Astrocyte (in vitro differentiated cells and primary cell): ENCODE measurements around the gene ANKRD39. TPM values are rescaled to one million over a fixed set of nuclear protein-coding genes. Genes with fewer than 3 reads are reported as not detected.

Experiments
- DNase-seq: peaks from one replicate; pipeline ENCODE4 v3.0.0-alpha.2; 2010; ENCODE audit warnings: low read depth
- FAIRE-seq: peaks from 2 replicates; lab custom pipeline; 2011; peaks lifted over from hg19 to GRCh38; lab: Jason Lieb, UNC
- H2AFZ ChIP-seq: 2 replicates; pipeline ENCODE4 v1.6.0; 2012; ENCODE audit warnings: low read depth, low read length, inconsistent platforms
- H3K27ac ChIP-seq: 2 replicates; pipeline ENCODE4 v1.5.1; 2011; ENCODE audit warnings: low read depth, low read length, inconsistent platforms
- H3K27me3 ChIP-seq: 2 replicates; pipeline ENCODE4 v1.6.0; 2011; ENCODE audit warnings: low read length, inconsistent platforms; ENCODE audit not compliant: insufficient read depth
- H3K36me3 ChIP-seq: 2 replicates; pipeline ENCODE4 v1.5.1; 2011; ENCODE audit warnings: low read length, inconsistent platforms; ENCODE audit not compliant: insufficient read depth
- H3K4me1 ChIP-seq: 2 replicates; pipeline ENCODE4 v1.5.1; 2011; ENCODE audit warnings: low read length, inconsistent platforms; ENCODE audit not compliant: insufficient read depth
- H3K4me2 ChIP-seq: 2 replicates; pipeline ENCODE4 v1.6.0; 2012; ENCODE audit warnings: low read length, inconsistent platforms
- H3K4me3 ChIP-seq: 2 replicates; pipeline ENCODE4 v1.5.1; 2011; ENCODE audit warnings: low read depth, mild to moderate bottlenecking, low read length, inconsistent platforms; ENCODE audit not compliant: insufficient read depth
- H3K79me2 ChIP-seq: 2 replicates; pipeline ENCODE4 v1.6.0; 2012; ENCODE audit warnings: mild to moderate bottlenecking, low read length, inconsistent platforms; ENCODE audit not compliant: insufficient read depth
- H3K9ac ChIP-seq: 2 replicates; pipeline ENCODE4 v1.6.0; 2012; ENCODE audit warnings: mild to moderate bottlenecking, low read length, inconsistent platforms
- H3K9me3 ChIP-seq: 2 replicates; pipeline ENCODE4 v1.5.1; 2012; ENCODE audit warnings: low read depth, mild to moderate bottlenecking, low read length, inconsistent platforms; ENCODE audit not compliant: insufficient read depth
- H4K20me1 ChIP-seq: 2 replicates; pipeline ENCODE4 v1.6.0; 2012; ENCODE audit warnings: low read length, inconsistent platforms; ENCODE audit not compliant: insufficient read depth
- H3K27ac Mint-ChIP-seq: one replicate; pipeline ENCODE4 v1.8.0; 2021; ENCODE audit warnings: mild to moderate bottlenecking, mixed read lengths; ENCODE audit not compliant: unreplicated experiment
- H3K27me3 Mint-ChIP-seq: one replicate; pipeline ENCODE4 v1.8.0; 2021; ENCODE audit warnings: low read depth, mixed read lengths; ENCODE audit not compliant: unreplicated experiment
- H3K36me3 Mint-ChIP-seq: one replicate; pipeline ENCODE4 v1.8.0; 2021; ENCODE audit warnings: low read depth, mixed read lengths; ENCODE audit not compliant: unreplicated experiment
- H3K4me1 Mint-ChIP-seq: one replicate; pipeline ENCODE4 v1.8.0; 2021; ENCODE audit warnings: low read depth, mixed read lengths; ENCODE audit not compliant: unreplicated experiment
- H3K4me3 Mint-ChIP-seq: one replicate; pipeline ENCODE4 v1.8.0; 2021; ENCODE audit warnings: mild to moderate bottlenecking, moderate library complexity, mixed read lengths; ENCODE audit not compliant: unreplicated experiment
- H3K9me3 Mint-ChIP-seq: one replicate; pipeline ENCODE4 v1.8.0; 2021; ENCODE audit warnings: mild to moderate bottlenecking, mixed read lengths; ENCODE audit not compliant: unreplicated experiment
- EZH2 ChIP-seq: IDR thresholded peaks from 2 replicates; pipeline ENCODE4 v1.6.1; 2012; ENCODE audit warnings: mild to moderate bottlenecking, low read length, inconsistent platforms; ENCODE audit not compliant: insufficient read depth
- total RNA-seq: library from RNA; stranded (reverse); gene quantifications from 2 replicates; pipeline ENCODE4 v1.2.1, GENCODE V29; 2021
- TF ChIP-seq, protein P1 (sequence below): IDR thresholded peaks from 2 replicates; pipeline ENCODE4 v1.5.1; 2011; ENCODE audit warnings: low read depth, mild to moderate bottlenecking, inconsistent platforms, low read length, moderate library complexity; ENCODE audit not compliant: insufficient read depth

ANKRD39 gene
- total RNA-seq, 1 donor from 2014 or later = 13.7 TPM

DNA sequence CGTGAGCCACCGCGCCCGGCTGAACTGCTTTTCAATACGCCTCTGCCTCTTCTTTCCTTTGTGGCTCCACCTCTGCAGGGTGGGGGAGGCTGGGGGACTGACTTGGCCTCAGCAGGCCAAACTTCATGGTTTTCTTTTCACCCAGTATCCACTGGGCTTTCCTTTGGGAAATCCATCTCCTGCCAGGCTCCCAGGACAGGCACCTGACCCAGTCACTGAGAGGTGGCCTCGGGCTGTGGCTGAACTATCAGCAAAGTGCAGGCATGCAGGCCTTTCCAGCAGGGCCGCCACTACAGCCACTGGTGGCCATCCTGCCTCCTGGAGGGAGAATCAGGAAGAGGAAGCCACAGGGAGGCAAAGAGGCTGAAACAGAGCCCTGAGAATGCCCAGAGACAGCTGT, 45.5 kb upstream of the ANKRD39 start:
- Histone ChIP-seq H3K27ac (no peak overlapping the region), H3K4me1 (peaks cover 4% of the 10 kb centered on the region), H3K27me3 (no peaks in the 10 kb centered on the region), H4K20me1 (no peaks in the 10 kb centered on the region), H3K4me3 (no peak overlapping the region), H2AFZ (no peak overlapping the region), H3K79me2 (no peaks in the 10 kb centered on the region), H3K36me3 (no peaks in the 10 kb centered on the region), H3K9ac (no peak overlapping the region), H3K9me3 (no peaks in the 10 kb centered on the region), H3K4me2 (no peak overlapping the region)
- peaks cover 3% of the 10 kb centered on the region for H3K4me1 Mint-ChIP-seq
- no peak overlapping the region for H3K4me3 Mint-ChIP-seq
- no peak for FAIRE-seq
- no peak overlapping the region for H3K27ac Mint-ChIP-seq
- TF ChIP-seq, protein P1, sequence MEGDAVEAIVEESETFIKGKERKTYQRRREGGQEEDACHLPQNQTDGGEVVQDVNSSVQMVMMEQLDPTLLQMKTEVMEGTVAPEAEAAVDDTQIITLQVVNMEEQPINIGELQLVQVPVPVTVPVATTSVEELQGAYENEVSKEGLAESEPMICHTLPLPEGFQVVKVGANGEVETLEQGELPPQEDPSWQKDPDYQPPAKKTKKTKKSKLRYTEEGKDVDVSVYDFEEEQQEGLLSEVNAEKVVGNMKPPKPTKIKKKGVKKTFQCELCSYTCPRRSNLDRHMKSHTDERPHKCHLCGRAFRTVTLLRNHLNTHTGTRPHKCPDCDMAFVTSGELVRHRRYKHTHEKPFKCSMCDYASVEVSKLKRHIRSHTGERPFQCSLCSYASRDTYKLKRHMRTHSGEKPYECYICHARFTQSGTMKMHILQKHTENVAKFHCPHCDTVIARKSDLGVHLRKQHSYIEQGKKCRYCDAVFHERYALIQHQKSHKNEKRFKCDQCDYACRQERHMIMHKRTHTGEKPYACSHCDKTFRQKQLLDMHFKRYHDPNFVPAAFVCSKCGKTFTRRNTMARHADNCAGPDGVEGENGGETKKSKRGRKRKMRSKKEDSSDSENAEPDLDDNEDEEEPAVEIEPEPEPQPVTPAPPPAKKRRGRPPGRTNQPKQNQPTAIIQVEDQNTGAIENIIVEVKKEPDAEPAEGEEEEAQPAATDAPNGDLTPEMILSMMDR = no peak
- TF ChIP-seq EZH2 = no peak
- H3K36me3 Mint-ChIP-seq = no peaks in the 10 kb centered on the region
- H3K27me3 Mint-ChIP-seq = peaks cover 9% of the 10 kb centered on the region
- DNase-seq = no peak
- H3K9me3 Mint-ChIP-seq = no peaks in the 10 kb centered on the region

DNA sequence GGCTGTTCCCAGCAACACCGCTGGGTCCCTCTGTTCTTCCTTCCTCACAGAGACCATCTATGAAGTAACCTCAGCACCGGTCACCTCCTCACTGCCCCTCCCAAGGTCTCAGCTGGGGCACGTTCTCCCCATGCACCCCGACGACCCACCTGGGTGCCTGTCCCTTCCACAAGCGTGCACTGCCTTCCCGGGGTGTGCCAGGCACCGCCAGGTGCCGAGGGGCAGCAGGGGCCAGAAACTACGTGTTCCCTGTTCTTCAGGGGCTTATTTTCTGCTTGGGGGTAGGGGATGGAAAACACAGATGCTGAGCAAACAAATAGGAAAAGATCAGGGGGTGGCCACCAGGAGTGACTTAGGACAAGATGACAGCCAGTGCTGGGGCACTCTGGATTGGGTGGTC, 42.4 kb upstream of the ANKRD39 start:
- TF ChIP-seq, protein P1 = no peak
- TF ChIP-seq EZH2 = no peak
- Mint-ChIP-seq H3K36me3 (no peaks in the 10 kb centered on the region), H3K4me3 (no peak overlapping the region), H3K4me1 (peaks cover 4% of the 10 kb centered on the region), H3K27me3 (peaks cover 25% of the 10 kb centered on the region), H3K9me3 (no peaks in the 10 kb centered on the region), H3K27ac (no peak overlapping the region)
- Histone ChIP-seq H3K79me2 (no peaks in the 10 kb centered on the region), H3K27ac (no peak overlapping the region), H3K4me1 (no peaks in the 10 kb centered on the region), H3K4me3 (no peak overlapping the region), H3K27me3 (no peaks in the 10 kb centered on the region), H3K9me3 (no peaks in the 10 kb centered on the region), H3K4me2 (no peak overlapping the region), H2AFZ (no peak overlapping the region), H3K9ac (no peak overlapping the region), H3K36me3 (no peaks in the 10 kb centered on the region), H4K20me1 (no peaks in the 10 kb centered on the region)
- FAIRE-seq (no peak), DNase-seq (no peak)

DNA sequence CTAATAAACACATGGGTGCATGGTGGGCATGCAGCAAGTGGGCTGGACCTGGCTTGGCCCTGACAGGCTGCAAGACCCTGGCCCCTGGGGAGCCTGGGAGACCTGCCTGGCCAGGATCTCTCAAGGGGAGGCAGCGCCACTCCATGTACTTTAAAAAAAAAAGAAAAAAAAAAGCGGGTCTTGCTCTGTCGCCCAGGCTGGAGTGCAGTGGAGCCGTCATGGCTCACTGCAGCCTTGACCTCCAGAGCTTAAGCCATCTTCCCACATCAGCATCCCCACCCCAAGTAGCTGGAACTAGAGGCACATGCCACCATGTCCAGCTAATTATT, 41.6 kb upstream of the ANKRD39 start:
- H3K4me1 ChIP-seq = no peaks in the 10 kb centered on the region
- H3K27me3 ChIP-seq = no peaks in the 10 kb centered on the region
- Mint-ChIP-seq H3K36me3 (no peaks in the 10 kb centered on the region), H3K27ac (no peak overlapping the region), H3K9me3 (no peaks in the 10 kb centered on the region), H3K4me1 (peaks cover 9% of the 10 kb centered on the region), H3K4me3 (no peak overlapping the region), H3K27me3 (peaks cover 25% of the 10 kb centered on the region)
- no peaks in the 10 kb centered on the region for H4K20me1 ChIP-seq
- DNase-seq (no peak), FAIRE-seq (no peak)
- no peak overlapping the region for H3K4me2 ChIP-seq
- no peaks in the 10 kb centered on the region for H3K9me3 ChIP-seq
- H3K36me3 ChIP-seq = no peaks in the 10 kb centered on the region
- H3K79me2 ChIP-seq = no peaks in the 10 kb centered on the region
- H3K27ac ChIP-seq = no peak overlapping the region
- TF ChIP-seq, protein P1 = no peak
- no peak for TF ChIP-seq EZH2
- H3K4me3 ChIP-seq = no peak overlapping the region
- H2AFZ ChIP-seq = peak overlapping the region; percentile 34
- no peak overlapping the region for H3K9ac ChIP-seq
